AG10803 (cell line): ENCODE measurements around the gene GAPDH.

Experiments used
- DNase-seq: peaks from one replicate; pipeline ENCODE4 v3.0.0; 2010; ENCODE audit warnings: low read depth
- H3K4me3 ChIP-seq: 2 replicates; pipeline ENCODE4 v1.5.1; 2011; ENCODE audit warnings: mild to moderate bottlenecking, low read length, control low read depth
- TF ChIP-seq, protein P1 (sequence below): conservative IDR thresholded peaks from 2 replicates; pipeline ENCODE4 v1.5.1; 2011; ENCODE audit warnings: mild to moderate bottlenecking, low read length, control low read depth, inconsistent platforms

Gene GAPDH

GRCh38 chr12:6523708-6524107 is 10.6 kb upstream of the GAPDH start:
- no peak for DNase-seq
- no peak overlapping the region for H3K4me3 ChIP-seq
- TF ChIP-seq, protein P1, sequence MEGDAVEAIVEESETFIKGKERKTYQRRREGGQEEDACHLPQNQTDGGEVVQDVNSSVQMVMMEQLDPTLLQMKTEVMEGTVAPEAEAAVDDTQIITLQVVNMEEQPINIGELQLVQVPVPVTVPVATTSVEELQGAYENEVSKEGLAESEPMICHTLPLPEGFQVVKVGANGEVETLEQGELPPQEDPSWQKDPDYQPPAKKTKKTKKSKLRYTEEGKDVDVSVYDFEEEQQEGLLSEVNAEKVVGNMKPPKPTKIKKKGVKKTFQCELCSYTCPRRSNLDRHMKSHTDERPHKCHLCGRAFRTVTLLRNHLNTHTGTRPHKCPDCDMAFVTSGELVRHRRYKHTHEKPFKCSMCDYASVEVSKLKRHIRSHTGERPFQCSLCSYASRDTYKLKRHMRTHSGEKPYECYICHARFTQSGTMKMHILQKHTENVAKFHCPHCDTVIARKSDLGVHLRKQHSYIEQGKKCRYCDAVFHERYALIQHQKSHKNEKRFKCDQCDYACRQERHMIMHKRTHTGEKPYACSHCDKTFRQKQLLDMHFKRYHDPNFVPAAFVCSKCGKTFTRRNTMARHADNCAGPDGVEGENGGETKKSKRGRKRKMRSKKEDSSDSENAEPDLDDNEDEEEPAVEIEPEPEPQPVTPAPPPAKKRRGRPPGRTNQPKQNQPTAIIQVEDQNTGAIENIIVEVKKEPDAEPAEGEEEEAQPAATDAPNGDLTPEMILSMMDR, result no peak

- TF ChIP-seq, protein P1, result no peak
- no peak overlapping the region for H3K4me3 ChIP-seq
- no peak for DNase-seq
Measured at GRCh38 chr12:6524648-6525047, 9.7 kb upstream of the GAPDH start.

- DNase-seq, result no peak
- TF ChIP-seq, protein P1, result no peak
- no peak overlapping the region for H3K4me3 ChIP-seq
Measured at GRCh38 chr12:6526201-6526600, 8.1 kb upstream of the GAPDH start.

- TF ChIP-seq, protein P1, result no peak
- H3K4me3 ChIP-seq, result no peak overlapping the region
- DNase-seq, result no peak
Measured at GRCh38 chr12:6526766-6527525, 7.4 kb upstream of the GAPDH start.

GRCh38 chr12:6527711-6528110 is 6.6 kb upstream of the GAPDH start:
- TF ChIP-seq, protein P1, result no peak
- H3K4me3 ChIP-seq, result no peak overlapping the region
- DNase-seq, result no peak

- DNase-seq, result no peak
- TF ChIP-seq, protein P1, result no peak
- no peak overlapping the region for H3K4me3 ChIP-seq
Measured at GRCh38 chr12:6528539-6529235, 5.6 kb upstream of the GAPDH start.

- no peak for DNase-seq
- TF ChIP-seq, protein P1, result no peak
- no peak overlapping the region for H3K4me3 ChIP-seq
Measured at GRCh38 chr12:6529291-6529737, 5.0 kb upstream of the GAPDH start.
